Measurements from ENCODE around the gene SAMD4B. TPM values are rescaled to one million over a fixed set of nuclear protein-coding genes. Genes with fewer than 3 reads are reported as not detected.

The SAMD4B gene
- total and polyA plus RNA-seq, 10 of the 15 experiments (the other 5 are each of a cell fraction or from before 2014, with no cell fraction given), result 2.4 to 43.3 (median 23.9) TPM

GRCh38 chr19:39390751-39391437, 48.7 kb downstream of the SAMD4B start, which contains the start of the genes MED29 and PAF1 (continued):
- peak; percentile 95 for TF ChIP-seq IRF5 (IDR thresholded peaks at IDR 0.05; ENCODE audit: borderline replicate concordance)

- H3K4me1 ChIP-seq (ENCODE audit: control insufficient read depth, insufficient read depth, low read length), result peaks cover 54% of the 10 kb centered on the region
- peak overlapping the region; percentile 94 for H3K4me2 ChIP-seq (ENCODE audit: control insufficient read depth, insufficient read depth)
- no peaks in the 10 kb centered on the region for H3K9me3 ChIP-seq (replicated peaks; ENCODE audit: control insufficient read depth, insufficient read depth, low read length)
- H3K27ac ChIP-seq (ENCODE audit: control insufficient read depth, insufficient read depth), result peak overlapping the region; percentile 99
- no peaks in the 10 kb centered on the region for H4K20me1 ChIP-seq (ENCODE audit: control insufficient read depth, insufficient read depth)
- FAIRE-seq (peak; percentile 68), ATAC-seq (peak; percentile 78), DNase-seq (ENCODE audit: low read depth, low spot score) (no peak)
- H3K27me3 ChIP-seq (replicated peaks in 1 of 2; ENCODE audit: control insufficient read depth in 2 of 2, insufficient read depth in 2 of 2, low read length in 1 of 2), result no peaks in the 10 kb centered on the region
- ChIA-PET RAD21 (ENCODE audit: unreplicated experiment) (interaction anchor here (0.9 to 6.7 kb wide), 11 partner anchors 10 to 273 kb away, joined by 3 to 159 read pairs (median 5); partner anchors contain the start of genes PLEKHG2, RPS16, SAMD4B and ZFP36), SMC1A (ENCODE audit: uncharacterized antibody, unreplicated experiment) (interaction anchor here (0.8 to 8.7 kb wide), 10 partner anchors 9 to 277 kb away, joined by 3 to 146 read pairs (median 4); partner anchors contain the start of genes DLL3, PLEKHG2, RPS16 and SAMD4B), CTCF (interaction anchor here (0.8 to 7.4 kb wide), 20 partner anchors 9 to 421 kb away, joined by 3 to 218 read pairs (median 4); partner anchors contain the start of genes DLL3, EID2B, PAK4 and PLEKHG2), POLR2A (interaction anchor here (0.5 to 3.3 kb wide), 9 partner anchors 10 to 539 kb away, joined by 3 to 40 read pairs (median 6); partner anchors contain the start of genes GMFG, PLEKHG2, RPS16 and SAMD4B)
- in situ Hi-C loops (cut with MboI), result no loop called here
- H2AFZ ChIP-seq (ENCODE audit: control insufficient read depth, low read depth, low read length), result peak overlapping the region; percentile 60; the same call in 1 of the 2 replicates
- no TSS peak for BruUV-seq (replicated peaks)
- intact Hi-C loops (cut with micrococcal nuclease; ENCODE audit: unreplicated experiment), result loop anchor here (1.0 kb wide), 1 partner anchor 15 kb away; the partner anchor contains the start of gene PLEKHG2
- peak overlapping the region; percentile 83 for H3K9ac ChIP-seq (ENCODE audit: control insufficient read depth, insufficient read depth, low read length)
- H3K79me2 ChIP-seq (ENCODE audit: control insufficient read depth, insufficient read depth, low read length), result peaks cover 16% of the 10 kb centered on the region
- H3K4me3 ChIP-seq, result peak overlapping the region; percentile 26
- WGBS (ENCODE audit: insufficient coverage, insufficient replicate concordance, low lambda C conversion rate, missing lambda C conversion rate), result 38% methylated on average over 17 of the region's 17 CpGs
- peaks cover 0 to 19% of the 10 kb centered on the region in 2 experiments; a peak in 3 of 4 replicates for H3K36me3 ChIP-seq (ENCODE audit: control insufficient read depth in 2 of 2, insufficient read depth in 2 of 2, low read length in 1 of 2)
- TF ChIP-seq SP1 (IDR thresholded peaks at IDR 0.05; ENCODE audit: low read depth, low read length), result peak; percentile 35
- peak; percentile 89 for TF ChIP-seq MLLT1 (IDR thresholded peaks at IDR 0.05)
- TF ChIP-seq SMAD1 (IDR thresholded peaks at IDR 0.05; ENCODE audit: low read depth, partially characterized antibody), result no peak
- peak; percentile 54 for TF ChIP-seq ZNF687 (IDR thresholded peaks at IDR 0.05)
- TF ChIP-seq TCF7 (IDR thresholded peaks at IDR 0.05; ENCODE audit: borderline replicate concordance), result no peak
- no peak for TF ChIP-seq SUZ12 (IDR thresholded peaks at IDR 0.05; ENCODE audit: unreplicated experiment)
- no peak for TF ChIP-seq TAF1 (IDR thresholded peaks at IDR 0.05; ENCODE audit: borderline replicate concordance, low read depth, low read length)
- peak; percentile 75; the same call in 1 of the 3 replicates for TF ChIP-seq POU2F2 (IDR thresholded peaks at IDR 0.05; ENCODE audit: borderline replicate concordance, low read depth, low read length)
- TF ChIP-seq NRF1 (conservative IDR thresholded peaks at IDR 0.05; ENCODE audit: low read depth, low read length), result no peak
- peak; percentile 49; the same call in 1 of the 2 replicates for TF ChIP-seq GATAD2B (conservative IDR thresholded peaks at IDR 0.05; ENCODE audit: low read depth)
These were observed 55.4 kb downstream of the SAMD4B start for GRCh38 chr19:39397360-39398296.
